Esophagus muscularis mucosa (tissue), 4 donors: Measurements from ENCODE around the gene PKP4. TPM values are rescaled to one million over a fixed set of nuclear protein-coding genes. Genes with fewer than 3 reads are reported as not detected.

ENCODE experiments used
- DNase-seq: peaks from one replicate; pipeline ENCODE4 v3.0.0-alpha.2; 2017; ENCODE audit errors: extremely low spot score
- H3K27ac ChIP-seq, 4 donors: fragments of 200-600 bp; sonication (generic); replicated peaks in 1 of 4; 1 replicate in 3 of 4; 2 replicates in 1 of 4; pipeline ENCODE4 v1.5.1; 2016 to 2019; ENCODE audit warnings: mild to moderate bottlenecking in 1 of 4
- H3K27me3 ChIP-seq, 4 donors: fragments of 200-600 bp; sonication (generic); one replicate each; pipeline versions ENCODE4 v1.5.1 to v1.6.0; 2016 to 2019
- H3K36me3 ChIP-seq, 4 donors: fragments of 200-600 bp; sonication (generic); one replicate each; pipeline ENCODE4 v1.5.1; 2016 to 2019
- H3K4me1 ChIP-seq, 4 donors: fragments of 200-600 bp; sonication (generic); one replicate each; pipeline ENCODE4 v1.5.1; 2016 to 2019
- H3K4me3 ChIP-seq, 4 donors: fragments of 200-600 bp; sonication (generic); 1 replicate in 2 of 4; 2 replicates in 2 of 4; pipeline ENCODE4 v1.5.1; 2016 to 2019; ENCODE audit warnings: mild to moderate bottlenecking in 4 of 4, moderate library complexity in 1 of 4
- H3K9me3 ChIP-seq, 4 donors: fragments of 200-600 bp; sonication (generic); 1 replicate in 3 of 4; 2 replicates in 1 of 4; pipeline ENCODE4 v1.5.1; 2016 to 2019
- EP300 ChIP-seq: sonication (generic); formaldehyde crosslinking; IDR thresholded peaks from one replicate; pipeline ENCODE4 v1.6.1; 2017; ENCODE audit warnings: antibody characterized with exemption
- POLR2A ChIP-seq: fragments of 450-650 bp; IDR thresholded peaks from one replicate; pipeline ENCODE4 v1.6.1; 2017; ENCODE audit warnings: antibody characterized with exemption, moderate library complexity, mild to moderate bottlenecking, low read depth
- POLR2AphosphoS5 ChIP-seq, 2 donors: sonication (generic); formaldehyde crosslinking; IDR thresholded peaks; one replicate each; pipeline ENCODE4 v1.6.1; 2017; ENCODE audit warnings: antibody characterized with exemption in 2 of 2
- WGBS: methylation state at CpG from one replicate; pipeline ENCODE4 v1.1.5; 2018; 5-methylcytosine and 5-hydroxymethylcytosine counted together
- intact Hi-C: fragments of 100-400 bp; cut with DNase I; formaldehyde crosslinking; loops from one replicate; pipeline ENCODE4 v1.15.1; 2023
- total RNA-seq, 4 donors: library from RNA; depleted of rRNA; stranded (reverse); fragments of >200 nt; gene quantifications; one replicate each; pipeline versions ENCODE4 v1.1.0 to v1.2.1, GENCODE V29; 2016
- TF ChIP-seq, protein P1 (sequence below), 3 experiments: fragments of 200-600 bp in 2 of 3; fragments of 450-650 bp in 1 of 3; sonication (generic) in 2 of 3; IDR thresholded peaks; one replicate each; pipeline ENCODE4 v1.5.1; 2017 to 2019; ENCODE audit warnings: antibody characterized with exemption in 3 of 3, mild to moderate bottlenecking in 2 of 3, moderate library complexity in 1 of 3

The PKP4 gene
- total RNA-seq = 100 to 1,000 TPM in 1 of 4 donors, 10 to 100 TPM in 3; 79.7 to 131 (median 93.0) TPM

DNA sequence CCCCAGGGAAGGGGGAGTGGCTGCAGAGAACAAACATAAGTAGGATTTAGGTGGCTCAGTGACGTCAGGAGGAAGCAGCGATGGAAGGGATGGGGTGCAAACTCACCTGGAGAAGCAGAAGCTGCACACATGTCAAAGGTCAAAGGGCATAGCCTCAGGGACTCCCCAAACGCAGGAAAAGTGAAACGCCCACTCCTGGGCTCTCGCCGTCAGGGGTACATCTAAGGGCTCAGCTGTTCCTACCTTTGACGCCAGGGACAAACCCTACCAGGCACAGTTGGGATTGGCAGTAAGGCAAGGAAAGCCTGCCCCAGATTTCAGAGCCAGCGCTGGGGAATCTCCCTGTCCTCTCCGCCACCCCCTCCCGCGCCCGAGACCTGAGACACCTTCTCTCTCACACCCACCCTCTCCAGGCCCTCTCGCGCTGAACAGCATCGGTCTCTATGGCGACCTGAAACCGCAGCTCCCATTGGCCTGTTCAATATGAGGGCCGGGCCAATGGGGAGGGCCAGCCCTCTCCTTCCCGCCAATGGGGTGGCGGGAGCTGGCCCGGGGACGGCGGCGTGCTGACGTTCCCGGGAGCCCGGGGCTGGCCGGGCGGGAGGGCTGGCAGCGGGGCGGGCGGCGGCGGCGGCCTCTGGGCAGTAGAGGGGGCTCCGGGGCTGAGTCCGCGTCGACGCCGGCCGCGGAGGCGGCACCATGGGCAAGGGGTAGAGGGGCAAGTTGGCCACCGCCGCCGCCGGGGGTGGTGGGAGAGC, at the start of gene PKP4, which contains the start of gene CCDC148:
PKP4 (plus strand) TSS at position 644 of the 758 bp plus-strand sequence. CDS start 76,233 bp downstream, outside the sequence.
CCDC148 (minus strand) TSS at position 445 of the 758 bp plus-strand sequence; CDS start at position 131, 314 bp downstream.
- TF ChIP-seq POLR2A (no peak), POLR2AphosphoS5 (IDR thresholded peaks at IDR 0.05) (peak; percentile 31 to 62), EP300 (no peak)
- TF ChIP-seq, protein P1, sequence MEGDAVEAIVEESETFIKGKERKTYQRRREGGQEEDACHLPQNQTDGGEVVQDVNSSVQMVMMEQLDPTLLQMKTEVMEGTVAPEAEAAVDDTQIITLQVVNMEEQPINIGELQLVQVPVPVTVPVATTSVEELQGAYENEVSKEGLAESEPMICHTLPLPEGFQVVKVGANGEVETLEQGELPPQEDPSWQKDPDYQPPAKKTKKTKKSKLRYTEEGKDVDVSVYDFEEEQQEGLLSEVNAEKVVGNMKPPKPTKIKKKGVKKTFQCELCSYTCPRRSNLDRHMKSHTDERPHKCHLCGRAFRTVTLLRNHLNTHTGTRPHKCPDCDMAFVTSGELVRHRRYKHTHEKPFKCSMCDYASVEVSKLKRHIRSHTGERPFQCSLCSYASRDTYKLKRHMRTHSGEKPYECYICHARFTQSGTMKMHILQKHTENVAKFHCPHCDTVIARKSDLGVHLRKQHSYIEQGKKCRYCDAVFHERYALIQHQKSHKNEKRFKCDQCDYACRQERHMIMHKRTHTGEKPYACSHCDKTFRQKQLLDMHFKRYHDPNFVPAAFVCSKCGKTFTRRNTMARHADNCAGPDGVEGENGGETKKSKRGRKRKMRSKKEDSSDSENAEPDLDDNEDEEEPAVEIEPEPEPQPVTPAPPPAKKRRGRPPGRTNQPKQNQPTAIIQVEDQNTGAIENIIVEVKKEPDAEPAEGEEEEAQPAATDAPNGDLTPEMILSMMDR (IDR thresholded peaks at IDR 0.05) = peak in 1 of 3 experiments; percentile 26
- Histone ChIP-seq H3K4me1 (peaks cover 35 to 42% (median 37%) of the 10 kb centered on the region in 4 donors), H3K36me3 (no peaks in the 10 kb centered on the region), H3K27ac (peak within 1 kb of the TSS; percentile 94 to 98 (median 96)), H3K4me3 (peak within 1 kb of the TSS; percentile 92 to 99 (median 96)), H3K27me3 (no peaks in the 10 kb centered on the region), H3K9me3 (no peaks in the 10 kb centered on the region)
- WGBS = under 1% methylated on average over 11 of the region's 48 CpGs
- intact Hi-C loops = loop anchor here (5.0 to 10.0 kb wide), 3 partner anchors 148 to 296 kb away; no protein-coding TSS in a partner anchor
- DNase-seq = peak; percentile 97

- DNase-seq = no peak
- intact Hi-C loops = no loop called here
- Histone ChIP-seq H3K4me1 (peaks cover 6 to 22% (median 13%) of the 10 kb centered on the region in 4 donors), H3K27me3 (no peaks in the 10 kb centered on the region), H3K9me3 (peaks cover 0 to 15% (median 3%) of the 10 kb centered on the region in 4 donors), H3K27ac (no peak overlapping the region), H3K36me3 (no peaks in the 10 kb centered on the region), H3K4me3 (no peak overlapping the region)
- WGBS = 82% methylated on average over 3 of the region's 3 CpGs
- TF ChIP-seq, protein P1 (IDR thresholded peaks at IDR 0.05) = no peak
- TF ChIP-seq POLR2A (no peak), EP300 (no peak), POLR2AphosphoS5 (IDR thresholded peaks at IDR 0.05) (no peak)
These were observed 49.7 kb upstream of the PKP4 start for GRCh38 chr2:158407031-158407430.

DNA sequence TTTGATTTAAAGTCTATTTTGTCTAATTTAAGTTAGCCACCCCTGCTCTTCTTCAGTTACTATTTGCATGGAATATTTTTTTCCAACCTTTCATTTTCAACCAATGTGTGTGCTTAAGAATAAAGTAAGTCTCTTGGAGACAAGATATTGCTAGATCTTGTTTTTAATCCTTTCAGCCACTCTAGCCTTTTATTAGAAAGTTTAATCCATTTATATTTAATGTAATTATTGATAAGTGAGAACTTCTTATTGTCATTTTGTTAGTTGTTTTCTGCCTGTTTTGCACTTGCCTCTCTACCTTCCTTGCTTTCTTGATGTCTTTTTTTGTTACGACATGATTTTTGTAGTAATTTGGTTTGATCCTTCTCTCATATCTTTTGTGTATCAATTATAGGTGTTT, 46.6 kb upstream of the PKP4 start:
- Histone ChIP-seq H3K36me3 (no peaks in the 10 kb centered on the region), H3K4me3 (no peak overlapping the region), H3K4me1 (peaks cover 0 to 28% (median 13%) of the 10 kb centered on the region in 4 donors), H3K27me3 (no peaks in the 10 kb centered on the region), H3K9me3 (peaks cover 0 to 15% (median 3%) of the 10 kb centered on the region in 4 donors), H3K27ac (no peak overlapping the region)
- TF ChIP-seq, protein P1 (IDR thresholded peaks at IDR 0.05) = no peak
- TF ChIP-seq EP300 = no peak
- no peak for TF ChIP-seq POLR2AphosphoS5 (IDR thresholded peaks at IDR 0.05)
- no peak for TF ChIP-seq POLR2A
- intact Hi-C loops = no loop called here
- WGBS = 95% methylated on average over 1 of the region's 1 CpG
- DNase-seq = no peak

- intact Hi-C loops = no loop called here
- Histone ChIP-seq H3K4me1 (peaks cover 0 to 28% (median 13%) of the 10 kb centered on the region in 4 donors), H3K9me3 (peaks cover 0 to 27% (median 13%) of the 10 kb centered on the region in 4 donors), H3K27ac (peak overlapping the region in 1 of 4 donors; percentile 43), H3K36me3 (no peaks in the 10 kb centered on the region), H3K27me3 (no peaks in the 10 kb centered on the region), H3K4me3 (no peak overlapping the region)
- DNase-seq = no peak
- no peak for TF ChIP-seq EP300
- no peak for TF ChIP-seq POLR2A
- TF ChIP-seq, protein P1 (IDR thresholded peaks at IDR 0.05) = no peak
- no peak for TF ChIP-seq POLR2AphosphoS5 (IDR thresholded peaks at IDR 0.05)
These were observed 45.0 kb upstream of the PKP4 start for GRCh38 chr2:158411748-158412147.
